GM12874 (cell line): ENCODE data around the gene SAFB2.

Source experiments
- TF ChIP-seq, protein P1 (sequence below): IDR thresholded peaks from 2 replicates; pipeline ENCODE4 v1.5.1; 2011; ENCODE audit warnings: low read depth, mild to moderate bottlenecking, control low read depth, low read length, moderate library complexity; ENCODE audit not compliant: insufficient read depth

SAFB2 gene

GRCh38 chr19:5605362-5605761 lies 17.2 kb downstream of the SAFB2 start:
- TF ChIP-seq, protein P1, sequence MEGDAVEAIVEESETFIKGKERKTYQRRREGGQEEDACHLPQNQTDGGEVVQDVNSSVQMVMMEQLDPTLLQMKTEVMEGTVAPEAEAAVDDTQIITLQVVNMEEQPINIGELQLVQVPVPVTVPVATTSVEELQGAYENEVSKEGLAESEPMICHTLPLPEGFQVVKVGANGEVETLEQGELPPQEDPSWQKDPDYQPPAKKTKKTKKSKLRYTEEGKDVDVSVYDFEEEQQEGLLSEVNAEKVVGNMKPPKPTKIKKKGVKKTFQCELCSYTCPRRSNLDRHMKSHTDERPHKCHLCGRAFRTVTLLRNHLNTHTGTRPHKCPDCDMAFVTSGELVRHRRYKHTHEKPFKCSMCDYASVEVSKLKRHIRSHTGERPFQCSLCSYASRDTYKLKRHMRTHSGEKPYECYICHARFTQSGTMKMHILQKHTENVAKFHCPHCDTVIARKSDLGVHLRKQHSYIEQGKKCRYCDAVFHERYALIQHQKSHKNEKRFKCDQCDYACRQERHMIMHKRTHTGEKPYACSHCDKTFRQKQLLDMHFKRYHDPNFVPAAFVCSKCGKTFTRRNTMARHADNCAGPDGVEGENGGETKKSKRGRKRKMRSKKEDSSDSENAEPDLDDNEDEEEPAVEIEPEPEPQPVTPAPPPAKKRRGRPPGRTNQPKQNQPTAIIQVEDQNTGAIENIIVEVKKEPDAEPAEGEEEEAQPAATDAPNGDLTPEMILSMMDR = no peak

GRCh38 chr19:5603626-5604025 lies 18.9 kb downstream of the SAFB2 start:
- TF ChIP-seq, protein P1 = no peak

- TF ChIP-seq, protein P1 = no peak
Observed at GRCh38 chr19:5600797-5601196, 21.8 kb downstream of the SAFB2 start.

GRCh38 chr19:5595745-5596144 lies 26.8 kb downstream of the SAFB2 start:
- TF ChIP-seq, protein P1 = no peak

- TF ChIP-seq, protein P1 = no peak
Observed at GRCh38 chr19:5595129-5595528, 27.4 kb downstream of the SAFB2 start.

DNA sequence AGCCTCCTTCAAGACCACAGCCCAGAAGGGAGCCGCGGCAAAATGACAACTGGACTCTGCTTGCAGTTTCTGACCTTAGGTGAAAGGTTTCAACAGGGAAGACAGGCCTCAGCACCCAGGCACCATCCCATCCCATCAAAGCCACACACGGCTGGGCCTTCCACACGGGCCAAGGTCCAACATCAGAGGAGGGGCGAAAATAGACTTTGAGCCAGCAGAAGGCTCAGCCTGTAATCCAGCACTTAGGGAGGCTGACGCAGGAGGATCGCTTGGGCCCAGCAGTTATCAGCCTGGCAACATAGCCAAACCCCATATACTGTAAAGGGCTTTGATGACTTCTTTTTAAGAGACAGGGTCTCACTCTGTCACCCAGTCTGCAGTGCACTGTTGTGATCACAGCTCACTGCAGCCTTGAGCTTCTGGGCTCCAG lies 28.0 kb downstream of the SAFB2 start:
- TF ChIP-seq, protein P1 = no peak

- TF ChIP-seq, protein P1 = no peak
Observed at GRCh38 chr19:5593343-5594255, 29.0 kb downstream of the SAFB2 start.
